Natural killer cell (primary cell): ENCODE measurements around the gene GASK1A. TPM values are rescaled to one million over a fixed set of nuclear protein-coding genes. Genes with fewer than 3 reads are reported as not detected.
"Not testable (repeated sequence)": the region's sequence is repeated elsewhere in the genome, so short reads cannot be mapped to it uniquely, and the experiment has no call there.

ENCODE experiments used
- ATAC-seq, 3 donors: fragments of 150-1000 bp in 2 of 3; fragments of 200-7000 bp in 1 of 3; cut with Tn5 transposase; 1 replicate in 1 of 3; 2 replicates in 2 of 3; pipeline ENCODE4 v1.10.0; 2021; ENCODE audit warnings: mild to moderate bottlenecking in 2 of 3, moderate library complexity in 2 of 3
- DNase-seq, 2 donors: peaks; one replicate each; pipeline versions ENCODE4 v3.0.0 to v3.0.0-alpha.2; 2013 to 2021; ENCODE audit warnings: mixed read lengths in 1 of 2
- H3K27ac ChIP-seq: one replicate; pipeline ENCODE4 v1.5.1; 2013; ENCODE audit warnings: mild to moderate bottlenecking, low read length
- H3K27me3 ChIP-seq: one replicate; pipeline ENCODE4 v1.6.1; 2013; ENCODE audit warnings: low read length; ENCODE audit not compliant: control insufficient read depth, insufficient read depth
- H3K36me3 ChIP-seq: one replicate; pipeline ENCODE4 v1.6.1; 2013; ENCODE audit warnings: low read length; ENCODE audit not compliant: control insufficient read depth, insufficient read depth
- H3K4me1 ChIP-seq: one replicate; pipeline ENCODE4 v1.6.1; 2013; ENCODE audit warnings: low read length; ENCODE audit not compliant: control insufficient read depth, insufficient read depth
- H3K4me3 ChIP-seq: one replicate; pipeline ENCODE4 v1.5.1; 2013; ENCODE audit warnings: low read length
- H3K9me3 ChIP-seq: one replicate; pipeline ENCODE4 v1.6.1; 2013; ENCODE audit warnings: low read length; ENCODE audit not compliant: control insufficient read depth, insufficient read depth
- H3K27ac Mint-ChIP-seq, 2 donors: one replicate each; pipeline ENCODE4 v1.8.0; 2022; ENCODE audit warnings: mild to moderate bottlenecking in 2 of 2, mixed read lengths in 2 of 2, moderate library complexity in 1 of 2
- H3K27me3 Mint-ChIP-seq, 2 donors: one replicate each; pipeline ENCODE4 v1.8.0; 2022; ENCODE audit warnings: low read depth in 2 of 2, mixed read lengths in 2 of 2
- H3K36me3 Mint-ChIP-seq: one replicate; pipeline ENCODE4 v1.8.0; 2022; ENCODE audit warnings: mixed read lengths
- H3K4me1 Mint-ChIP-seq, 2 donors: one replicate each; pipeline ENCODE4 v1.8.0; 2022; ENCODE audit warnings: mixed read lengths in 2 of 2
- H3K4me3 Mint-ChIP-seq: one replicate; pipeline ENCODE4 v1.8.0; 2022; ENCODE audit warnings: mild to moderate bottlenecking, moderate library complexity, mixed read lengths
- H3K9me3 Mint-ChIP-seq, 2 donors: one replicate each; pipeline ENCODE4 v1.8.0; 2022; ENCODE audit warnings: mixed read lengths in 2 of 2
- WGBS: methylation state at CpG from one replicate; pipeline ENCODE4 v1.1.7; 2013; ENCODE audit warnings: missing lambda C conversion rate; ENCODE audit not compliant: insufficient coverage; 5-methylcytosine and 5-hydroxymethylcytosine counted together
- intact Hi-C: fragments of 100-400 bp; cut with micrococcal nuclease; formaldehyde crosslinking; loops from one replicate; pipeline ENCODE4 v1.14.2; 2022
- total RNA-seq, 4 donors: library from RNA; stranded (reverse); fragments of 120-200 nt in 1 of 4; gene quantifications; one replicate each; pipeline versions ENCODE4 v1.2.3 to v1.2.4, GENCODE V29; 2013 to 2022
- TF ChIP-seq, protein P1 (sequence below): fragments of 200-600 bp; IDR thresholded peaks from one replicate; pipeline ENCODE4 v1.8.0; 2022; ENCODE audit warnings: antibody characterized with exemption

The GASK1A gene
- total RNA-seq, 3 donors from 2014 or later (not counting 1 experiment from before 2014, with no cell fraction given): 0.12 to 0.34 TPM; not detected in 1

DNA sequence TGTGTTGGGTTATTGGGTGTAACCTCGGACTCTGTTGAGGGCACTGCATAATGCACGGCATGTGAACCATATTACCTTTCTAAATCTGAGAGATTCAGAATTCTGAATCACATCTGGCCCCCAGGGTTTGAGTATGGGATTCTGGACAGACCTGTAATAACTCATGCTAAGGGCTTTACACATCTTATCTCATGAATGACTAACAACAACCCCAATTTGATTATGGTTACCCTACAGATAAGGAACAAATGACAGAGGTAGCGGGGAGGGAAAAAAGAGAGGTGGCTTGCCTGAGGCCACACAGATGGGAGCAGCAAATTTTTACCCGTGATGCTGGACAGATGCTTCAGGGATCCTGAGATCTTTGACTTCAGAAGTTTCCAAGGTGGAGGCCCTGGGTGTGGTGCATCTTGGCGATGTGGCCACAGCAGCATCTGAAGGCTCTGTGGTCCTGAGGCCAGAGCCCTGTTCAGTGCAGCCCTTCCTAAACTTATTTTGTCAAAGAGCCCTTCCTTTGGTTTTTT lies 83.0 kb downstream of the GASK1A start:
- Mint-ChIP-seq H3K36me3 (no peaks in the 10 kb centered on the region), H3K27ac (no peak overlapping the region), H3K27me3 (no peaks in the 10 kb centered on the region), H3K9me3 (no peaks in the 10 kb centered on the region), H3K4me1 (peaks cover 0 to 7% of the 10 kb centered on the region in 2 donors), H3K4me3 (no peak overlapping the region)
- intact Hi-C loops: no loop called here
- ATAC-seq (no peak), DNase-seq (no peak)
- Histone ChIP-seq H3K27ac (no peak overlapping the region), H3K4me1 (no peaks in the 10 kb centered on the region), H3K9me3 (no peaks in the 10 kb centered on the region), H3K4me3 (no peak overlapping the region), H3K27me3 (no peaks in the 10 kb centered on the region), H3K36me3 (no peaks in the 10 kb centered on the region)
- WGBS: 87% methylated on average over 5 of the region's 5 CpGs
- TF ChIP-seq, protein P1, sequence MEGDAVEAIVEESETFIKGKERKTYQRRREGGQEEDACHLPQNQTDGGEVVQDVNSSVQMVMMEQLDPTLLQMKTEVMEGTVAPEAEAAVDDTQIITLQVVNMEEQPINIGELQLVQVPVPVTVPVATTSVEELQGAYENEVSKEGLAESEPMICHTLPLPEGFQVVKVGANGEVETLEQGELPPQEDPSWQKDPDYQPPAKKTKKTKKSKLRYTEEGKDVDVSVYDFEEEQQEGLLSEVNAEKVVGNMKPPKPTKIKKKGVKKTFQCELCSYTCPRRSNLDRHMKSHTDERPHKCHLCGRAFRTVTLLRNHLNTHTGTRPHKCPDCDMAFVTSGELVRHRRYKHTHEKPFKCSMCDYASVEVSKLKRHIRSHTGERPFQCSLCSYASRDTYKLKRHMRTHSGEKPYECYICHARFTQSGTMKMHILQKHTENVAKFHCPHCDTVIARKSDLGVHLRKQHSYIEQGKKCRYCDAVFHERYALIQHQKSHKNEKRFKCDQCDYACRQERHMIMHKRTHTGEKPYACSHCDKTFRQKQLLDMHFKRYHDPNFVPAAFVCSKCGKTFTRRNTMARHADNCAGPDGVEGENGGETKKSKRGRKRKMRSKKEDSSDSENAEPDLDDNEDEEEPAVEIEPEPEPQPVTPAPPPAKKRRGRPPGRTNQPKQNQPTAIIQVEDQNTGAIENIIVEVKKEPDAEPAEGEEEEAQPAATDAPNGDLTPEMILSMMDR: no peak

DNA sequence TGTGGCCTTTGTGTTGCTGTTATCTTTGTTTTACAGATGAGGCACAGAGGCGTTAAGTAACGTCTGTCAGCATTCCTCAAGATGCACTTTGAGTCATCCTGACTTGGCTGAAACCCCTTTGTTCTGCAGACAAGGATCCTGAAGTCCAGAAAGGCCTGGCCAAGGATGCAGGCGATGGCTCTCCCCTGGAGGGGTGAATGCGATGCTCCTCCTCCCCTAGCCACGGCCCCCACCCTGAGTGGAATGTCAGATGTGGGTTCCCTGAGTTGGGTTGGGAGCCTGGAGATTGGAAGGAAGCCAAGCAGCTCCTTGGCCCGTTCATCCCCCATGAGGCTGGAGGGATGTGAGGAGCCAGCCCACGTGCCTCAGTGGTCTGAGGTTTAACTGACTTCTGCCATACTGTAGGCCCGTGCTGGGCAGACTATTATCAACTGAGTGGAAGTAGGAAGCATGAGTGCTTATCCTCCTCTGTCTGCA lies 83.5 kb downstream of the GASK1A start:
- Mint-ChIP-seq H3K36me3 (no peaks in the 10 kb centered on the region), H3K27ac (no peak overlapping the region), H3K4me3 (no peak overlapping the region), H3K4me1 (peaks cover 0 to 7% of the 10 kb centered on the region in 2 donors), H3K9me3 (no peaks in the 10 kb centered on the region), H3K27me3 (no peaks in the 10 kb centered on the region)
- Histone ChIP-seq H3K27me3 (no peaks in the 10 kb centered on the region), H3K9me3 (no peaks in the 10 kb centered on the region), H3K36me3 (no peaks in the 10 kb centered on the region), H3K4me1 (no peaks in the 10 kb centered on the region), H3K4me3 (no peak overlapping the region), H3K27ac (no peak overlapping the region)
- no peak for DNase-seq
- TF ChIP-seq, protein P1: no peak
- ATAC-seq: no peak
- intact Hi-C loops: no loop called here
- 76% methylated on average over 8 of the region's 8 CpGs for WGBS

DNA sequence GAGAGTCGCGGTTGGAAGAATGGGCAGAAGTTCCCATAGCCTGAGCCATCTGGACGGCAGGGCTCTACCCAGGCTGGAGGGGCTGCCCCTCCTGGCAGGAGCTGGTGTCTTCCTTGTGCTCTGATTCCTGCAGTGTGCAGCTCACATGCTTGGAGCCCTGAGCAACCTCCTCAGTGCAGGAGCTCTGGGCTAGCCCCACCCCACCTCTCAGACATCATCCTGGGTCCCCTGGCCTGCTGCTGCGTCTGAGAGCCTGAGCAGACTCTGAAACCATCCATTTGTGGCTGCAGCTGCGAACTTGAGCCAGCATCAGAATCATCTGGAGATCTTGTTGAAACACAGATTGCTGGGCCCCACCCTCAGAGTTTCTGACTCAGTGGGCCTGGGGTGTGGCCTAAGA lies 84.0 kb downstream of the GASK1A start:
- Mint-ChIP-seq H3K27ac (no peak overlapping the region), H3K27me3 (no peaks in the 10 kb centered on the region), H3K36me3 (no peaks in the 10 kb centered on the region), H3K9me3 (no peaks in the 10 kb centered on the region), H3K4me3 (no peak overlapping the region), H3K4me1 (peaks cover 0 to 7% of the 10 kb centered on the region in 2 donors)
- no peaks in the 10 kb centered on the region for H3K36me3 ChIP-seq
- H3K27me3 ChIP-seq: no peaks in the 10 kb centered on the region
- intact Hi-C loops: no loop called here
- H3K27ac ChIP-seq: no peak overlapping the region
- 70% methylated on average over 5 of the region's 5 CpGs for WGBS
- TF ChIP-seq, protein P1: no peak
- no peaks in the 10 kb centered on the region for H3K4me1 ChIP-seq
- no peak for ATAC-seq
- H3K9me3 ChIP-seq: no peaks in the 10 kb centered on the region
- H3K4me3 ChIP-seq: no peak overlapping the region
- no peak for DNase-seq

DNA sequence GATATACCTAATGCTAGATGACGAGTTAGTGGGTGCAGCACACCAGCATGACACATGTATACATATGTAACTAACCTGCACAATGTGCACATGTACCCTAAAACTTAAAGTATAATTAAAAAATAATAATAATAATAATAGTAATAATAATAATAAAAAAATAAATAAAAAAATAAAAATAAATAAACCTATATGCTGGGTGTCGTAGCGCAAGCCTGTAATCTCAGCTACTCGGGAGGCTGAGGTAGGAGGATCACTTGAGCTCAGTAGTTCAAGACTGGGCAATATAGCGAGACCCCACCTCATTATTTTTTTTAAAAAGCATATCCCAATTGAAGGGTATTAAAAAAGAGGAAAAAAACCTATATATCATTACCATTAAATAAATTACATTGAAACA lies 91.6 kb downstream of the GASK1A start:
- H3K27me3 Mint-ChIP-seq, DNase-seq, H3K27ac ChIP-seq, H3K4me1 Mint-ChIP-seq, H3K27ac Mint-ChIP-seq, H3K36me3 Mint-ChIP-seq, H3K4me1 ChIP-seq, ATAC-seq, H3K9me3 Mint-ChIP-seq, H3K9me3 ChIP-seq, H3K4me3 Mint-ChIP-seq, H3K27me3 ChIP-seq, H3K4me3 ChIP-seq, H3K36me3 ChIP-seq: not testable (repeated sequence)
- WGBS: no CpG with 5 or more reads among the region's 5 CpGs
- intact Hi-C loops: loop anchor here (1.0 kb wide), 1 partner anchor 109 kb away; no protein-coding TSS in a partner anchor
